H1 (cell line): ENCODE measurements around the gene GALK1. TPM values are rescaled to one million over a fixed set of nuclear protein-coding genes. Genes with fewer than 3 reads are reported as not detected.

ENCODE experiments used
- CTCF ChIA-PET: fragments of 300-600 bp; sonication (Branson Sonifier 250); formaldehyde crosslinking; loops from one replicate; lab custom pipeline; 2021; ENCODE audit not compliant: partially characterized antibody; lab: Charles Lee
- POLR2A ChIA-PET: fragments of 300-600 bp; sonication (Branson Sonifier 250); formaldehyde crosslinking; loops from one replicate; lab custom pipeline; 2021; ENCODE audit warnings: inconsistent platforms; ENCODE audit not compliant: partially characterized antibody; lab: Charles Lee
- DNase-seq, 2 experiments: peaks; one replicate each; pipeline versions ENCODE4 v3.0.0 to v3.0.0-alpha.2; 2010 to 2022; ENCODE audit warnings: low spot score in 2 of 2, low read depth in 1 of 2, mixed read lengths in 1 of 2
- FAIRE-seq: peaks from 2 replicates; lab custom pipeline; 2011; peaks lifted over from hg19 to GRCh38; lab: Jason Lieb, UNC
- H2AFZ ChIP-seq: 2 replicates; pipeline ENCODE4 v1.8.1; 2012; ENCODE audit warnings: low read length, inconsistent platforms
- H2AK5ac ChIP-seq: 2 replicates; pipeline ENCODE4 v1.6.1; 2013; ENCODE audit warnings: low read depth, low read length
- H2BK120ac ChIP-seq: replicated peaks from 2 replicates; pipeline ENCODE3; 2013; ENCODE audit warnings: low read depth, low read length, inconsistent platforms
- H2BK12ac ChIP-seq: 2 replicates; pipeline ENCODE4 v1.6.1; 2013; ENCODE audit warnings: low read depth, low read length
- H2BK15ac ChIP-seq: 2 replicates; pipeline ENCODE4 v1.6.1; 2013; ENCODE audit warnings: low read length
- H2BK20ac ChIP-seq: 2 replicates; pipeline ENCODE4 v1.6.1; 2013; ENCODE audit warnings: low read length
- H2BK5ac ChIP-seq: 2 replicates; pipeline ENCODE4 v1.6.1; 2013; ENCODE audit warnings: low read depth, low read length
- H3K14ac ChIP-seq: 2 replicates; pipeline ENCODE4 v1.6.1; 2013; ENCODE audit warnings: inconsistent platforms; ENCODE audit not compliant: insufficient read length
- H3K18ac ChIP-seq: 2 replicates; pipeline ENCODE4 v1.6.1; 2013; ENCODE audit warnings: low read length; ENCODE audit errors: extremely low read depth
- H3K23ac ChIP-seq: 2 replicates; pipeline ENCODE4 v1.6.1; 2013; ENCODE audit warnings: inconsistent platforms; ENCODE audit not compliant: insufficient read length
- H3K23me2 ChIP-seq: 2 replicates; pipeline ENCODE4 v1.6.1; 2013; ENCODE audit warnings: low read depth, low read length
- H3K27ac ChIP-seq: 2 replicates; pipeline ENCODE4 v1.6.1; 2011; ENCODE audit warnings: low read depth, low read length, inconsistent platforms
- H3K27me3 ChIP-seq, 4 experiments: replicated peaks in 1 of 4; 1 replicate in 1 of 4; 2 replicates in 3 of 4; pipeline versions ENCODE4 v1.6.1 to v1.8.1; 2011 to 2013; ENCODE audit warnings: low read length in 3 of 4, mild to moderate bottlenecking in 3 of 4, inconsistent platforms in 2 of 4, mixed read lengths in 2 of 4, moderate library complexity in 1 of 4; ENCODE audit not compliant: control insufficient read depth in 3 of 4, insufficient read depth in 3 of 4; ENCODE audit errors: extremely low read depth in 1 of 4
- H3K36me3 ChIP-seq, 4 experiments: 2 replicates each; pipeline versions ENCODE4 v1.6.1 to v1.8.1; 2011 to 2013; ENCODE audit warnings: mild to moderate bottlenecking in 4 of 4, low read length in 3 of 4, moderate library complexity in 2 of 4, control low read depth in 1 of 4, inconsistent platforms in 1 of 4; ENCODE audit not compliant: insufficient read depth in 4 of 4, control insufficient read depth in 2 of 4
- H3K4ac ChIP-seq: replicated peaks from 2 replicates; pipeline ENCODE3; 2013; ENCODE audit warnings: low read length, low read depth, mixed read lengths, inconsistent platforms; ENCODE audit not compliant: insufficient read length
- H3K4me1 ChIP-seq, 4 experiments: replicated peaks in 1 of 4; 1 replicate in 1 of 4; 2 replicates in 3 of 4; pipeline versions ENCODE4 v1.6.1 to v1.8.1; 2011 to 2013; ENCODE audit warnings: low read length in 3 of 4, inconsistent platforms in 2 of 4, mixed read lengths in 1 of 4; ENCODE audit not compliant: insufficient read depth in 4 of 4, control insufficient read depth in 3 of 4
- H3K4me2 ChIP-seq, 2 experiments: 2 replicates each; pipeline versions ENCODE4 v1.6.1 to v1.8.1; 2011 to 2013; ENCODE audit warnings: low read depth in 2 of 2, low read length in 2 of 2, control low read depth in 1 of 2, inconsistent platforms in 1 of 2, mild to moderate bottlenecking in 1 of 2; ENCODE audit not compliant: insufficient read depth in 1 of 2
- H3K4me3 ChIP-seq, 4 experiments: fragments of 200-600, 300-600 bp in 1 of 4; sonication (generic), shearing (Covaris generic), sonication (Bioruptor Twin) in 1 of 4; 2 replicates each; pipeline versions ENCODE4 v1.5.1 to v1.8.1; 2011 to 2016; ENCODE audit warnings: low read length in 4 of 4, low read depth in 3 of 4, control low read depth in 2 of 4, inconsistent platforms in 2 of 4, mild to moderate bottlenecking in 2 of 4, mixed read lengths in 1 of 4, moderate library complexity in 1 of 4; ENCODE audit not compliant: insufficient read depth in 2 of 4; ENCODE audit errors: extremely low read depth in 1 of 4
- H3K56ac ChIP-seq: replicated peaks from 2 replicates; pipeline ENCODE3; 2013; ENCODE audit warnings: low read depth, mild to moderate bottlenecking, mixed read lengths, low read length, inconsistent platforms; ENCODE audit not compliant: insufficient read length
- H3K79me1 ChIP-seq: 2 replicates; pipeline ENCODE4 v1.6.1; 2013; ENCODE audit warnings: low read depth, low read length, control low read depth
- H3K79me2 ChIP-seq, 2 experiments: 2 replicates each; pipeline versions ENCODE4 v1.6.1 to v1.8.1; 2012 to 2013; ENCODE audit warnings: low read length in 2 of 2, mild to moderate bottlenecking in 2 of 2, inconsistent platforms in 1 of 2; ENCODE audit not compliant: insufficient read depth in 2 of 2, control insufficient read depth in 1 of 2
- H3K9ac ChIP-seq, 4 experiments: replicated peaks in 1 of 4; 1 replicate in 1 of 4; 2 replicates in 3 of 4; pipeline versions ENCODE4 v1.6.1 to v1.8.1; 2011 to 2013; ENCODE audit warnings: low read depth in 3 of 4, low read length in 3 of 4, control low read depth in 2 of 4, mild to moderate bottlenecking in 2 of 4, moderate library complexity in 2 of 4, inconsistent platforms in 1 of 4; ENCODE audit errors: extremely low read depth in 1 of 4
- H3K9me3 ChIP-seq, 2 experiments: 2 replicates each; pipeline versions ENCODE4 v1.6.1 to v1.8.1; 2012 to 2013; ENCODE audit warnings: mild to moderate bottlenecking in 2 of 2, moderate library complexity in 2 of 2, control low read depth in 1 of 2, inconsistent platforms in 1 of 2, low read depth in 1 of 2, low read length in 1 of 2, mixed read lengths in 1 of 2; ENCODE audit not compliant: insufficient read depth in 2 of 2
- H4K20me1 ChIP-seq, 2 experiments: replicated peaks in 1 of 2; 2 replicates each; pipeline versions ENCODE3 to v1.8.1; 2011 to 2013; ENCODE audit warnings: inconsistent platforms in 2 of 2, low read length in 2 of 2, mild to moderate bottlenecking in 1 of 2; ENCODE audit not compliant: insufficient read depth in 2 of 2, control insufficient read depth in 1 of 2
- H4K5ac ChIP-seq: 2 replicates; pipeline ENCODE4 v1.6.1; 2013; ENCODE audit warnings: low read length, low read depth, mixed read lengths, inconsistent platforms; ENCODE audit not compliant: insufficient read length
- H4K8ac ChIP-seq: 2 replicates; pipeline ENCODE4 v1.8.0; 2013; ENCODE audit warnings: mild to moderate bottlenecking, moderate library complexity, low read length, inconsistent platforms; ENCODE audit not compliant: insufficient read depth; ENCODE audit errors: extremely low read depth
- H4K91ac ChIP-seq: replicated peaks from 2 replicates; pipeline ENCODE3; 2013; ENCODE audit warnings: low read length, mixed read lengths, inconsistent platforms; ENCODE audit not compliant: insufficient read length
- ASH2L ChIP-seq: fragments of 200-600, 300-600 bp; sonication (generic); IDR thresholded peaks from one replicate; pipeline ENCODE4 v1.7.1; 2017; ENCODE audit warnings: low read length
- NRF1 ChIP-seq: IDR thresholded peaks from 2 replicates; pipeline ENCODE4 v1.6.1; 2011; ENCODE audit warnings: mild to moderate bottlenecking, low read depth, low read length, improper control_type of control experiment
- RBBP5 ChIP-seq: IDR thresholded peaks from 2 replicates; pipeline ENCODE4 v1.7.1; 2012; ENCODE audit warnings: low read depth, mild to moderate bottlenecking, inconsistent platforms, low read length, moderate library complexity, borderline replicate concordance
- SIRT6 ChIP-seq: IDR thresholded peaks from one replicate; pipeline ENCODE4 v1.7.1; 2012; ENCODE audit warnings: low read length, inconsistent platforms
- WGBS, 2 experiments: shearing (Covaris generic) in 1 of 2; methylation state at CpG; one replicate each; pipeline versions ENCODE4 v1.1.6 to v1.1.7; 2013 to 2015; ENCODE audit warnings: low lambda C conversion rate in 2 of 2, mixed read lengths in 2 of 2, inconsistent platforms in 1 of 2, low coverage in 1 of 2, missing lambda C conversion rate in 1 of 2; ENCODE audit not compliant: insufficient replicate concordance in 2 of 2, insufficient coverage in 1 of 2, insufficient read length in 1 of 2; ENCODE audit errors: extremely low coverage in 1 of 2, missing lambda C conversion rate in 1 of 2; 5-methylcytosine and 5-hydroxymethylcytosine counted together
- polyA plus RNA-seq, 7 experiments: library from polyadenylated mRNA; depleted of rRNA in 3 of 7; stranded (reverse) in 5 of 7; unstranded in 2 of 7; fragments of >200 nt in 5 of 7; fragments of 200-250 nt in 2 of 7; gene quantifications; 1 replicate in 5 of 7; 2 replicates in 1 of 7; 4 replicates in 1 of 7; pipeline versions ENCODE4 v1.2.1 to v1.2.3, GENCODE V29; 2011 to 2013; ENCODE audit warnings: missing spikeins in 2 of 7, mixed read lengths in 2 of 7
- total RNA-seq: library from RNA; stranded (reverse); fragmentation: NEBNext Ultra II Directional; extraction: Animal tissue kit (Norgen Biotek cat#: 25700); gene quantifications from 2 replicates; pipeline ENCODE4 v1.2.1, GENCODE V29; 2021

The GALK1 gene
- total and polyA plus RNA-seq, 2 of the 8 experiments (the other 6 are each of a cell fraction or from before 2014, with no cell fraction given): 34.1 to 47.9 TPM

DNA sequence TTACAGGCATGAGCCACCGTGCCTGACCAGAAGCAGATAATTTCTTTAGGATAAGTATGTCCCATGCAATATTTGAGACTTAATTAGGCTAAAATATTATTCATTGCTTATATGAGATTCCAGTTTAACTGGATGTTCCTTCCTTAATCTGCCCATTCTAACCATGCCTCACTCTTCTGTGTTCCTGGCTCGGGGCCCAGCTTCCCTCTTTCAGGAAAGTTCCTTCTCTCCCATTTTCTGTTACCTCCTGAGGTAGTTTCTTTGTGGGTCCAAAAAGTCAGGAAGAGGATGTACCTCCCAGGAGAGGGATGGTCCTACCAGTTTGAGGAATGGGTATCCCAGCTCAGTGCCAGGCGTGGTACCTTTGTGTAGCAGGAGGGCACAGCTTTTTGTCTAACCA, 42.9 kb upstream of the GALK1 start:
- no peaks in the 10 kb centered on the region for H3K4me1 ChIP-seq
- no peak for TF ChIP-seq NRF1
- TF ChIP-seq ASH2L: no peak
- TF ChIP-seq SIRT6: no peak
- TF ChIP-seq RBBP5: no peak
- TF ChIP-seq, all 59 proteins: peak for 0
- no peak overlapping the region for H4K5ac ChIP-seq
- no peak overlapping the region for H2BK20ac ChIP-seq
- CTCF ChIA-PET: interaction anchor here (0.6 to 4.2 kb wide), 13 partner anchors 9 to 742 kb away, joined by 3 to 31 read pairs (median 4); no protein-coding TSS in a partner anchor
- POLR2A ChIA-PET: interaction anchor here (1.2 to 2.8 kb wide), 6 partner anchors 10 to 36 kb away, joined by 3 to 17 read pairs (median 4); partner anchors contain the start of genes UNC13D and UNK
- H3K36me3 ChIP-seq: peaks cover 4 to 19% (median 15%) of the 10 kb centered on the region in 4 experiments; a peak in 6 of 8 replicates
- peaks cover 2% of the 10 kb centered on the region; the same call in 1 of the 2 replicates for H3K79me1 ChIP-seq
- peaks cover 0 to 8% of the 10 kb centered on the region in 2 experiments for H4K20me1 ChIP-seq
- no peak overlapping the region for H3K4me2 ChIP-seq
- H3K4me3 ChIP-seq: no peak overlapping the region
- no peak overlapping the region for H3K23ac ChIP-seq
- no peak overlapping the region for H3K56ac ChIP-seq
- no peak overlapping the region for H2AK5ac ChIP-seq
- no peak overlapping the region for H3K4ac ChIP-seq
- H3K23me2 ChIP-seq: no peaks in the 10 kb centered on the region
- DNase-seq: no peak
- H3K79me2 ChIP-seq: peaks cover 0 to 8% of the 10 kb centered on the region in 2 experiments; a peak in 2 of 4 replicates
- H2AFZ ChIP-seq: no peak overlapping the region
- no peak overlapping the region; the same call in 1 of the 2 replicates for H4K8ac ChIP-seq
- H2BK5ac ChIP-seq: no peak overlapping the region
- H2BK120ac ChIP-seq: no peak overlapping the region
- no peak overlapping the region for H3K18ac ChIP-seq
- H4K91ac ChIP-seq: no peak overlapping the region
- no peak overlapping the region for H3K9ac ChIP-seq
- H3K27me3 ChIP-seq: no peaks in the 10 kb centered on the region
- FAIRE-seq: no peak
- no peaks in the 10 kb centered on the region for H3K9me3 ChIP-seq
- H3K27ac ChIP-seq: no peak overlapping the region
- H2BK12ac ChIP-seq: no peak overlapping the region
- H3K14ac ChIP-seq: no peak overlapping the region
- no peak overlapping the region for H2BK15ac ChIP-seq
- 84% methylated on average over 3 of the region's 3 CpGs; no CpG with 5 or more reads in 1 of the 2 experiments for WGBS, 2 experiments
